GM18867 (cell line): ENCODE measurements around the gene MEIS2.

Source experiments
- ATAC-seq: cut with Tn5 transposase; IDR thresholded peaks from one replicate; pipeline ENCODE4 v1.9.1; 2021; ENCODE audit warnings: mild to moderate bottlenecking, moderate library complexity; ENCODE audit not compliant: unreplicated experiment

MEIS2 gene

GRCh38 chr15:36904715-36905114, 195.6 kb downstream of the MEIS2 start:
- no peak for ATAC-seq

GRCh38 chr15:36903922-36904556, 196.3 kb downstream of the MEIS2 start:
- no peak for ATAC-seq

- no peak for ATAC-seq
Measured at GRCh38 chr15:36903195-36903594, 197.2 kb downstream of the MEIS2 start.

- ATAC-seq, result no peak
Measured at GRCh38 chr15:36901012-36901411, 199.3 kb downstream of the MEIS2 start.

GRCh38 chr15:36899696-36900095, 200.7 kb downstream of the MEIS2 start:
- no peak for ATAC-seq

- ATAC-seq, result no peak
Measured at GRCh38 chr15:36898536-36899126, 201.7 kb downstream of the MEIS2 start.

- no peak for ATAC-seq
Measured at GRCh38 chr15:36897834-36898233, 202.5 kb downstream of the MEIS2 start.

GRCh38 chr15:36896949-36897348, 203.4 kb downstream of the MEIS2 start:
- no peak for ATAC-seq

- no peak for ATAC-seq
Measured at GRCh38 chr15:36894075-36894474, 206.3 kb downstream of the MEIS2 start.

GRCh38 chr15:36893276-36893675, 207.1 kb downstream of the MEIS2 start:
- ATAC-seq, result no peak

GRCh38 chr15:36888011-36888992, 212.0 kb downstream of the MEIS2 start:
- no peak for ATAC-seq

- no peak for ATAC-seq
Measured at GRCh38 chr15:36887214-36887961, 213.0 kb downstream of the MEIS2 start.

GRCh38 chr15:36886701-36887100, 213.6 kb downstream of the MEIS2 start:
- no peak for ATAC-seq

- no peak for ATAC-seq
Measured at GRCh38 chr15:36886191-36886590, 214.2 kb downstream of the MEIS2 start.

- no peak for ATAC-seq
Measured at GRCh38 chr15:36885771-36886170, 214.6 kb downstream of the MEIS2 start.

GRCh38 chr15:36884936-36885635, 215.3 kb downstream of the MEIS2 start:
- no peak for ATAC-seq

GRCh38 chr15:36884518-36884875, 215.9 kb downstream of the MEIS2 start:
- no peak for ATAC-seq

GRCh38 chr15:36883713-36884517, 216.4 kb downstream of the MEIS2 start:
- peak; percentile 88 for ATAC-seq

GRCh38 chr15:36882487-36883131, 217.7 kb downstream of the MEIS2 start:
- no peak for ATAC-seq
